Activated CD4-positive, alpha-beta T cell treated with anti-CD3 and anti-CD28 coated beads, Interleukin-2, Interleukin-4, amounts not matched to agents 100 ng/mL and 50 ng/mL, durations not matched to agents 16 hours and 8 hours (primary cell): Measurements from ENCODE around the gene GGA2.
"Not testable (repeated sequence)": the region's sequence is repeated elsewhere in the genome, so short reads cannot be mapped to it uniquely, and the experiment has no call there.

Source experiments
- DNase-seq: peaks from one replicate; pipeline ENCODE4 v3.0.0-alpha.2; 2020; ENCODE audit warnings: low spot score

Gene GGA2

DNA sequence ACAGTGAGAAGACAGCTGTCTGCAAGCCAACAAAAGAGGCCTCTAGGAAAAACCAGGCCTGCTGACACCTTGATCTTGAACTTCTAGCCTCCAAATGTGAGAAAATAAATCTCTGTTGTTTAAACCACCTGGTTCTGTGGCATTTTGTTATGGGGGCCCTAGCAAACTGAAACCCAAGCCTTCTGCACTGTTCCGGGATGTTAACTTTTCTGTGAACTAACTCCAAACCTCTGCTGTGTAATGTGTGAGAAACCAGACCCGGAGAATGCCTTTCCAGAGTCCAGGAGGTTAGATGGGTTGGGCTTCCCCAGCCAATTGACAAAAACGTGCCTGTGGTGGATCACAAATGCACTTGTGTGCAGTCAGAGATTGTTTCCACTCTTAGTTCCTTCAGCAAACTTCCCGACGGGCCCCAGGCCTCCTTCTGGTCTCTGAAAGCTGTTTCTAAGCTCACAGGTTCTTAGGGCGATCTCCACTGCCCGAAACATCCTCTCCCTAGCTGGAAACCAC is 13.6 kb upstream of the GGA2 start:
- no peak for DNase-seq

DNA sequence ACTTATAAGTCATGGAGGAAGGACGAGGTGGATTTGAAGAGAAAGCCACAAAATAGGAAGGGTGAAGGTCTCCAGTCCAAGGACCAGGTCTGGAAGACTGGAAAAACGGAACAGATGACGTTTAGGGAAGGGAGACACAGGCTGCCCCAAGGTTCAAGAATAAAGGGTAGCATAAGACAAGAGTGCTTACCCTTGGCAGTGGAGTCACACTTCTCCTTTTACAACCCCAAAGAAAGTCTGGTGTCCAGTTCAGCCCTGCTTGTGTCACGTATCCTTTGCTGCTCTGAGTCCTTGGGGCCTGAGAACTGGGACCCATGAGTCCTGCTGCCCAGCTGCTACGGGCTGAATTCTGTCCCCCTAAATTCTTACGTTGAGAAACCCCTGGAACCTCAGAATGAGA is 13.0 kb upstream of the GGA2 start:
- no peak for DNase-seq

DNA sequence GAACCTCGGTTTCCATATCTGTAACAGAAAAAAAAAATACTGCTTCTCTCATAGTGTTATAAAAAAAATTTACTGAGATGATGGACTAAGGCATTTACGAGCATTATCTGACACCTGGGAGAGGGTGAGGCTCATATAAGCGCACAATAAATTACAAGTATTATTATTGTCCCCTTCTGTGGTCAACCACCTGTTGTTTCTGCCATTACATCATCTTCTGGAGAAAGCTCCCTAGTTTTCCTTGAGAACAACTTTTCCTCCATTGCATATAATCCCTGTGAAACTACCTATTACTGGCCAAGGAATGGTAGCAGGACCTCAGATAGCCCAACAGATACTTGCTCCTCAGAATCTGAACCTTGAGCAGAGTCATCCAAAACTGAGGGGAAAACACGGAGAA is 11.7 kb upstream of the GGA2 start:
- DNase-seq: no peak

DNA sequence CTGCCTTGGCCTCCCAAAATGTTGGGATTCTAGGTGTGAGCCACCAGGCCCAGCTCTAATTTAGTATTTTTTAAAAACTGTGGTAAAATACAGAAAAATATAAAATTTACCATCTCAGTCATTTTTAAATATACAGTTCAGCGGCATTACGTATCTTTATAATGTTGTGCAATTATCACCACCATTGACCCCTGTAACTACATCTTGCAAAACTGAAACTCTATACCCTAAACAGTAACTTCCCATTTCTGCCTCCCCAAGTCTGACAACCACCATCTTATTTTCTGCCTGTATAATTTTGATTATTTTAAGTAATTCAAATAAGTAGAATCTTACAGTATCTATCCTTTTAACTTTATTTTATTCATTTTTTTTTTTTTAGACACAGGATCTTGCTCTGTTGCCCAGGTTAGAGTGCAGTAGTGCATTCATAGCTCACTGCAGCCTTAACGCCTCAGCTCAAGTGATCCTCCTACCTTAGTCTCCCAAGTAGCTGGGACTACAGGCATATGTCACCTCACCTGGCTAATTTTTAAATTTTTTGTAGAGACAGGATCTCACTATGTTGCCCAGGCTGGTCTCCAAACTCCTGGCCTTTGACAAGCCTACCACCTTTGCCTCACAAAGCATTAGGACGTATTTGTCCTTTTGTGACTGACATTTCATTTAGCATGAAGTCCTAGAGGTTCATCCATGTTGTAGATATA is 10.9 kb upstream of the GGA2 start:
- no peak for DNase-seq

DNA sequence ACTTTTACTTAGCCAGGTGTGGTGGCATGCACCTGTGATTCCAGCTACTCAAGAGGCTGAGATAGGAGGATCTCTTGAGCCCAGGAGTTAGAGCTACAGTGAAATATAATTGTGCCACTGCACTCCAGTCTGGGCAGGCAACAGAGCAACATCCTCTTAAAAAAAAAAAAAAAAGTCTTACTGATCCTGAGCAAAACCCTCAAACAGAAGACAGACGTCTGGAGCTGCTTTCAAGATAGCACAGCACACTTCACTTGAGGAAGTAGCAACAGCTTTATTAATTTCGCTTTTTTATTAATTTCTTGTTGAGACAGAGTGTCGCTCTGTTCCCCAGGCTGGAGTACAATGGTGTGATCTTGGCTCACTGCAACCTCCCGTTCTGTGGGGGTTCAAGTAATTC is 10.2 kb upstream of the GGA2 start:
- no peak for DNase-seq

DNA sequence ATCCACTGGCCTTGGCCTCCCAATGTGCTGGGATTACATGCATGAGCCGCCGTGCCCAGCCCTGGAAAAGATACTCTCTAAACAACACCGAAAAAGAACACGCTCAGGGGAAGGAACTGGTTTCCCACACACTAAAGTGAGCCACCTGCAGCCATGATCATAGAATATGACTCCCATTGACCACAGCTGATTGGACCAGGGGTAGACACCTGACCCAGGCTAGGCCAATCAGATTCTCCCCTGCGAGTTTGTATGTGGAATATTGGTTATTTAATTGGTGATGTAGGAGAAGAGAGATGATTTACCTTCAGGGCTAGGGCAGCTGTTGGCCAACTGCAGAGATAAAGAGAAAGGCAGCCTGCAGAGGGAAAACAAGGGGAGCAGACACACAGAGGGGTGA is 9.0 kb upstream of the GGA2 start:
- no peak for DNase-seq

DNA sequence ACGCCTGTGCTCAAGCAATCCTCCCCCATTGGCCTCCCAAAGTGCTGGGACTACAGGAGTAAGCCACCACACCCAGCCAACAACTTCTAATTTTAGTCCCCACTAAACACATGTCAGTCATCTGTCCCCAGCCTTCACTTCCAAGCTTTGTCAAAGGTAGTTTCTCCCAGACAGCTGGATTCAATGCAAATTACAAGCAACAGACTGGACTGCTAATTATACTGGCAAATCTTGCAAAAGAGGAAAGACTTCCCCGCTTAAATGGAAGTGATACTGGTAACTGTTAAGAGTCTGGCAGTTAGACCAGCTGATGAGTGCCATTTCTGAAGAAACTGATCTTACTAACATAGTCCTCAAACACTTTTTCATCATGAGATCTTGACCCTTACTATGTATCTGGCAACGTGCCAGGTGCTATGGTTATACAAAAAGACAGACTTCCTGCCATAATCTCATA is 8.2 kb upstream of the GGA2 start:
- no peak for DNase-seq

DNA sequence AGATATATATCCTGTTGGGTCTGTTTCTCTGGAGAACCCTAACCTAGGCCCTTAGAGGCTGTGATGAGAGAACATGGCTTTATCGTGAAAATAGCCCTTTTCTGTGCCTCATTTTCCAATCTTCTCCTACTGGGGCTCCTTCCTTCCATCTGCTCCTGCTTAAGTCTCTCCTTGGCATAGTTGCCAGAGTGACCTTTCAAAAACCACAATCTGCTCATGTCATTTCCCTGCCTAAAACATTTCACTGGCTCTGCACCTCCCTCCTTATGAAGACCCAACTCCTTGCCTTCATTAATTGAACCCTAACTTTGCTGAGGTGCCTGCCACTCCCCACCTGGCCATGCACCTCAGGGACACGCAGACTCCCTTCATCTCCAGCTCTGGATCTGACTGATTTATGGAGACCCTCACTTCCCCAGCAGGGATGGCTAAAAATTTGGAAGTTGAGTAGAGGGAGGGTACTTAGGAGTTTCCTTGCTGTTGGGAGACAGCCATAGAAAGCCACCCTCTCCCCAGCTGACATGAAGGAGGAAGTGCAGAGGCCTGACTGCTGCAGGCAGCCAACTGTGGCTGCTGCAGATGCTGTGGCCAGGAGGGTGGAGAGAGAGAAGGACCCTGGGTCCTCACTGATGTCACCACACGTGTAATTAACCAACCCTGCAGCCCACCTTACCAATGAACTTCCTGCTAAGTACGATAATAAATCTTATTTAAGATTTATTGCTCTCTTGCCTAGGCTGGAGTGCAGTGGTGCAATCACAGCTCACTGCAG is 6.3 kb upstream of the GGA2 start:
- DNase-seq: no peak

DNA sequence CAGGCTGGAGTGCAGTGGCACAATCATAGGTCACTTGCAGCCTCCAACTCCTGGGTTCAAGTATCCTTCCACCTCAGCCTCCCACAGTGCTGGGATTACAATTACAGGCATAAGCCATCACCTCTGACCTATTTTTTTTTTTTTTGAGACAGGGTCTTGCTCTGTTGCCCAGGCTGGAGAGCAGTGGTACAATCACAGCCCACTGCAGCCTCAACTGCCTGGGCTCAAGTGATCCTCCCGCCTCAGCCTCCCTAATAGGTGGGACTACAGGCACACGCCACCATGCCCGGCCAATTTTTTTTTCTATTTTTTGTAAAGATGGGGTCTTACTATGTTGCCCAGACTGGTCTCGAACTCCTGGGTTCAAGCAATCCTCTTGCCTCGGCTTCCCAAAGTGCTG is 5.6 kb upstream of the GGA2 start:
- DNase-seq: no peak

DNA sequence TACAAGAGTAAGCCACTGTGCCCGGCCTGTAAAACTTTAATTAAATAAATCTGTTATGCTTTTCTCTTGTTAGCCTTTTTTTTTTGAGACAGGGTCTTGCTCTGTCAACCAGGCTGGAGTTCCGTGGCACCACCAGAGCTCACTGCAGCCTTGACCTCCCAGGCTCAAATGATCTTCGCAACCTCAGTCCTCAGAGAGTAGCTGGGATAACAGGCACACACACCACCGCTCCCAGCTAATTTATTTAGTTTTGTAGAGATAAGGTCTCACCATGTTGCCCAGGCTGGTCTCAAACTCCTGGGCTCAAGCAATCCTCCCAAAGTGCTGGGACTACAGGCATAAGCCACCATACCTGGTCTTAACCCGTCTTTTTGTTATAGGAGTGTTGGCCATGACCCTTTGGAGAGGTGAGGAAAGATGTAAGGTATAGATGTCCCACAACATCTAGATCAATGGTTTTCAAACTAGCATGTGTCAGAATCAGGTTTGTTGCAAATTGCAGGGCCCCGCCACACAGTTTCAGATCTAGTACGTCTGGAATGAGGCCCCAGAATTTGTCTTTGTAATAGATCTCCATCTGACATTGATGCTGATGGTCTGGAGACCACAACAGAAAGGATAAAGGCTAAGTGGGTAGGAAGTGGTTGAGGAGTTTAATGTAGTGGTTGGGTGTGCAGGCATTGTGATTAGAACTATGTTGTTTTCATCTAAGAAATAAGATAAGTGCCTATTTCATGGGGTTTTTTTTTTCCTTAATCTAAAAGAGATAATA is 4.3 kb upstream of the GGA2 start:
- DNase-seq: peak; percentile 41

DNA sequence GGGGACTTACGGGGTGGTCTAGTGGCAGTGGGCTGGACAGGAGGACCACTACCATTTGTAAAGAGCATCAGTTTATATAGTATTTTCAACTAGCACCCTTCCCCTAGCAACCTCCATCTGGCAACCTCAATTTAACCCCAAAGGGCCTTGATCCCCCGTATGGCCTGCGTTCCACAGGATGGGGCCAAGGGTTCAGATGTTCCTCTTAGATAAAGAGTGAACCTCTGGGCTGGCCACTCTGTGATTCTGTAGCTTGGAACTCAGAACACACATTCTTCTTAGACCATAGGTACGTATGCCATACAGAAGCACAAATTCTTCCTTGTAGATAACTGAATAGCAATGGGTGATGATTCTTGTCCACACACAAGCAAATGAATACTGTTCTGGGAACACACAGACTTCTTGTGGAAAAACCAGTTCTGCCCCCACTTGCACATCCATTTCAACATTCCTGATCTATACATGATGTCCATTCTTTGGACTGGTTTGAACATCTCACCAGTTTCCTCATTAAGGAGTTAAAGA is 1.9 kb upstream of the GGA2 start:
- DNase-seq: no peak

DNA sequence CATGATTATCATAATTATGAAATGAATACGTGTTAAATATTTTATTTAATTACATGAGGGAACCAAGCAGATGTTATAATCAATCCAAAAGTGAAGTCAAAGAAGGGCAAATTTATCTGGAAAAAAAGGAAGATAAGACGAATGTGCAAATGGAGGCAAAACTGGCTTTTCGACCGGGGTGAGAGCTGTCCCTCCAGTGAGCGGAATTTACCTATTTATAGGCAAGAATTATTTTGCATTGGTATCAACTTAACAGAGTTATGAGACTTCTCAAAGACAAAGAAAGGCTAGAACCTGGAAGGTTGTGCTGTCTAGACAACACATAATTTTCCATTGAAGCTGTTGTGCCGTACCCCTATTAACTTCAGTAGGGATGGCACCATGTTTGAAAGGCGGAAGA is 1.4 kb upstream of the GGA2 start:
- no peak for DNase-seq

DNA sequence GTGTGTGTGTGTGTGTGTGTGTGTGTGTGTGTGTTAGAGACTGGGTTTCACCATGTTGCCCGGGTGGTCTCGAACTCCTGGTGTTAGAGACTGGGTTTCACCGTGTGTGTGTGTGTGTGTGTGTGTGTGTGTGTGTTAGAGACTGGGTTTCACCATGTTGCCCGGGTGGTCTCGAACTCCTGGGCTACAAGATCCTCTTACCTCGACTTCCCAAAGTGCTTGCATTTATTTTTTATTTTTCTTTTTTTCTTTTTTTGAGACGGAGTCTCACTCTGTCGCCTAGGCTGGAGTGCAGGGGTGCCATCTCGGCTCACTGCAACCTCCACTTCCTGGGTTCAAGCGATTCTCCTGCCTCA is 599 bp upstream of the GGA2 start:
- not testable (repeated sequence) for DNase-seq

DNA sequence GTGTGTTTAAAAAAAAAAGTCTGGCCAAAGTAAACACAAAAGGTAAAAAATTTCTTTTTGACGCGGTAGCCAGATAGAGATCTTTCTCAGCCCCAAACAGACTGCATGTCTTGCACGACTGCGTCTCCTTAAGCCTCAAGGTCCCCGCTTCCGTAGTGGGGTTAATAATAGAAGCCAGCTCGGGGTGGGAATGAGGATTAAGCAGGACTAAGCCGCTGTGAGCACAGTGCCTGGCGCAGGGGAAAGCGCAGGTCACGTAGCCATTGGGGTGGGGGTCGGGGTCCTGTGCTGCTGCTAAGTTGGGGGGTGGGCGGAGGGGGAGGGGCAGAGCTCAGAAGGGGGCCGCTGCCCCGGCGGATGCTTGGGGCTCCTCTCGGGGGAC is 521 bp downstream of the GGA2 start:
- DNase-seq: peak; percentile 28

DNA sequence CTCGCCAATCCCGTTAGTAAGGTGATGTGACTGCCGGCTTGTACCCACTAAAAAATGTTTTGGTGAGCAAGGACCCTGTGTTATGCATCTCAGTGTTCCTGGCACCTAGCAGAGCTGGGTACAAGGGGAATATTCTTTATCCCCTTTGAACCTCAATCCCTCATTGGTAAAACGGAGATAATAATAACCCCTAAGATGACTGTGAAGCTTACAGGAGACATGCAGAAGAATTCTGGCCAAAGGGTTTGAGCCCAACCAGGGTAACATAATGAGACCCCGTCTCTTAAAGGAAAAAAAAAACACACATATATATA is 896 bp downstream of the GGA2 start:
- no peak for DNase-seq

DNA sequence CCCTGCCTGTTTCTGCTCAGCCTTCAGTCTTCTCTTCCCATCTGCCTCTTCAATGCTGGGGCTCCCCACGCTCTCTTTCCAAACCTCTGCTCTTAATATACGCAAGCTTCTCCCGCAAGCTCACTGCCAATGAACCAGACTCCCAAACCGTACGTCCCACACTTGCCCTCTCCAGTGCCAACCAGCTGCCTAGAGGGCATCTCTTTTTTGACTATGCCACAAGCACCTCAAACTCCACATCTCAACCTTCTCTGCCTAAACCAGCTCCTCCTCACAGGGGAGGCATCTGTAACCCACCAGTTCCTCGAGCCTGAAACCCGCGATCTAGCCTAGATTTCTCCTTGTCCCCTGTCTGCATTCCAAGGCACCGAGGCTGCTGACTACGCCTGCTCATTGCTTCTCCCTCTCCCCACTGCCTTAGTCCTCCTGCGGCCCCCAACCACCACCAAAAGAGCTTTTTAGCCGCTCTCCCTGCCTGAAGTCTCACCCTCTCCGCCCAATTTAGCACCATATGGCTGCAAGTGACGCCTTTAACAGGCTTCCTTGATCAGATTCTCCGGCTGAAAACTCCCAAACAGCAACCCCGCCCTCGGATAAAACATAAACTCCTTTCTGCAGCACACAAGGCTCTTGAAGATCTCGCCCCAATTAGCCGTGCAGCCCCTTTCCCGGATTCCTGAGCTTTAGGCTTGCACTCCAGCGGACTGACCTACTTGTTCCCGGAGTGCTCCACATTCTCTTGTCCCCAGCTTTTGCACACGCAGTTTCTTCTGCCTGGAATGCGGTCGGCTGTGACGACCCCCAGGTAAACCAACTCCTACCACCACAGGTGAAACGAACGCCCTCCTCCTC is 1.5 kb downstream of the GGA2 start:
- DNase-seq: no peak

DNA sequence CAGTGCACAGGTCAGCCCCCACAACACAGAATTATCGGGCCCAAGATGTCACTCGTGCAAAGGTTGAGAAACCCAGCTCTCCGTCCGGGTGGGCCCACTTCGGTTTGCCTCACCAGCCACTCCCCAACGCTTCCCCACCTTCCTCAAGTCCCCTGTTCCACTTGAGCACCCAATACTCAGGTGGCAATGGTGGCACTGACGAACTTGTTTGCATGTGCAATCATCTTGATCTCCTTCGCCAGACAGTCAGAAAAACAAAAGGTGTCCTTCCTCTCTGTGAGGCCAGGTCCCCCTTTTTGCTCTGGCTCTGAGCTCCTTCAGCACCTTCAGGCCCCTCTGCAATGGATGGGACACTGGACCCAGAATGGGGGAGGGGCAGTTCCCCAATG is 3.7 kb downstream of the GGA2 start:
- no peak for DNase-seq

DNA sequence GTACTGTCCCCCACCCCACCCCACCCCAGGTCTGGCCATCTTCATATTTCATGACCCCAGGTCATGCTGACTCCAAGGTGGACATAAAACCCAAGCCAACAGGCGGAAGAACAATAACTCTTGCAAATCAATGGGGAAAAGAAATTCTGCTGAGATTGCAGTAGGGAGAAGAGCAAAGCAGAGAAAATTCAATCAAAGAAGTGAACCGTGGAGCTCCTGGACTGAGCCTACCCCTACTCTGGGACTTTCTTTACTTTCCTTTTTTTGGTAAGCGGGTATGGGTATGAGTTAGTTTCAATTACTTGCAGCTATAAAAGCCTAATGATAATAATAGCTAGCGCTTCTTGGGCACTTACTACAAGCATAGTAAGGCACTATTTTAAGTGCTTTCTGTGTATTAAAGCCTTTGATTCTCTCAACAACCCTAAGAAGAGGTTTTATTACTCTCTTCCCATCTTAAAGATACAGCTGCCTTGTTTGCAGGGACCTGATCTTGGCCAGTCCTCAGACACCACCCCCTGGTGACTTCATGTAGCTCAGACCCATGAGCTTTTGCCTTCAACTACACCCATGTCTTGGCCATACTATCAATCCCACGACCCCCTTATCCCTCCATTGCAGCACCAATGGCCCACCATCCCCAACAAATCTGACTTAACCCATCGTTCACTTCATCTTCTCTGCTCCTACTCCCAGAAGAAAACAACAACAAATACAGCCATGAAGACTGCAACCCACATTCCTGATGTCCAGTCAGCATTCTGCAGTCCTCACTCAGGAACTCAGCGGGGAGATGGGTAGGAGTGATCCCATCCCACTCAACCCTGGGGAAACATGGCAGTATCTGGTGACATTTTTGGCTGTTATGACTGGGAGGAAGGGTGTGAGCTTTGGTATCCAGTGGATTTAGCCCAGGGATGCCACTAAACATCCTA is 4.4 kb downstream of the GGA2 start:
- no peak for DNase-seq

DNA sequence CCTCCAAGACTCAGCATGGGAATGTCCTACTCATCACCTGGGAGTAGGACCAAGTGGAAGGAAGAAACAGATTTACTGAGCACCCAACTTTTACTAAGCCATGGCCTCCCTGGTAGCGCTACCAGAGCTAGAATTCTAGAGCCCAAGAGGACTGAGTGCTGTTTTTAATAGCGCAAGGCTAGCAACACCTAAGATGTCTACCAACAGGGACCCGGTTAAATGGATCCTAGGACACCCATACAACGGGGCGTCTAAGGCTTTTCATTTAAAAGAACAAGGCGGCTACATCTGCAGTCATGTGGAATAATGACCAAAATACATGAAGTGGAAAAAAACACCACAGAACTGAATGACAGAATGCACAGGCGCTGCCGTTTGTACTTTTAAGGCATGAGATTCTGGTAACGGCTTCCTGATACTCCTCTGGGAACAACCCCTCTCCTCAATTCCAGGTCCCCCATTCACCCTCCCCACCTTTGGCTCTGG is 5.1 kb downstream of the GGA2 start:
- no peak for DNase-seq

DNA sequence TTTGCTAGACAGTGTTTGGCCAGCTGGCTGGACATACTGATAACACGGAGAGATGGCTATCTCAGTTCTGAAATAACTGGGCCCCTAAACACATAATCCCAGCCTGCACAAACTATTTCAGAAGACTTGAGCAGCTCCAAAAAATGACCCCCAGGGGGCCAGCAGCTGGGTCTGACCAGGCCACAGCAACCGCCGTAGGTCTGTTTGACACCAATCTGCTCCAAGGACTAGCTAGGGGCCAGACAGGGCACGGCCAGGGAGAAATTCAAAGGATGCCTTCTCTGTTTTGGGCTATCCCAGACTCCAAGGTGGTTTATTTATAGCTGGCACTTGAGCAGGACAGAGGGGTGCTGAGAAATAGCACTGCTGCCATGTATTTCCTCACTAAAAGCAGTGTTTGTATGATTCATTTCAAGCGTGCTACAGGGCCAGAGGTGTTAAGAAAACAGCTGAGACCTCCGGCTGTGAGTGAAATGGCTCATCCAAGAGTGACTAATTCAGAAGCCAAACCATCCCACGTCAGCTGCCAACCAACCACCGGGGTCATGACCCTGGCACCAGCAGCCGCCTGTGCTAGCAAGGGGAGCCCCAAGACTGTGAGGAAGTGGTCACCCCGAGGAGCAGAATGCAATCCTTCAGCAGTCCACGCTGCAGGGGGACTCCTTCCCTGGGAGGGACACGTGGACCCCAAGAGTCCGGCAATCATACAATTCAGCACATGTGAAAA is 5.7 kb downstream of the GGA2 start:
- peak; percentile 93 for DNase-seq
